Keratinocyte (primary cell): Measurements from ENCODE around the gene SLC12A8. TPM values are rescaled to one million over a fixed set of nuclear protein-coding genes. Genes with fewer than 3 reads are reported as not detected.

Source experiments
- DNase-seq: peaks from one replicate; pipeline ENCODE4 v3.0.0-alpha.2; 2011; ENCODE audit warnings: low read depth, missing footprints, low spot score
- FAIRE-seq: peaks from 2 replicates; lab custom pipeline; 2011; peaks lifted over from hg19 to GRCh38; lab: Jason Lieb, UNC
- H2AFZ ChIP-seq: 2 replicates; pipeline ENCODE4 v1.6.0; 2012; ENCODE audit warnings: low read length, control low read depth, inconsistent platforms; ENCODE audit not compliant: control insufficient read depth
- H3K27ac ChIP-seq: 2 replicates; pipeline ENCODE4 v1.5.1; 2011; ENCODE audit warnings: low read length; ENCODE audit not compliant: control insufficient read depth, insufficient read depth
- H3K27me3 ChIP-seq: 3 replicates; pipeline ENCODE4 v1.6.0; 2011; ENCODE audit warnings: low read length; ENCODE audit not compliant: control insufficient read depth, insufficient read depth; ENCODE audit errors: extremely low read depth
- H3K36me3 ChIP-seq, 2 experiments: 2 replicates in 1 of 2; 3 replicates in 1 of 2; pipeline ENCODE4 v1.5.1; 2011; ENCODE audit warnings: low read length in 2 of 2, mild to moderate bottlenecking in 1 of 2; ENCODE audit not compliant: control insufficient read depth in 2 of 2, insufficient read depth in 2 of 2; ENCODE audit errors: extremely low read depth in 1 of 2
- H3K4me1 ChIP-seq: 3 replicates; pipeline ENCODE4 v1.5.1; 2011; ENCODE audit warnings: low read length; ENCODE audit not compliant: control insufficient read depth, insufficient read depth; ENCODE audit errors: extremely low read depth
- H3K4me2 ChIP-seq: 3 replicates; pipeline ENCODE4 v1.6.0; 2011; ENCODE audit warnings: low read depth, low read length; ENCODE audit not compliant: control insufficient read depth, insufficient read depth; ENCODE audit errors: extremely low read depth
- H3K4me3 ChIP-seq, 3 experiments: fragments of 200-600 bp in 1 of 3; sonication (generic) in 1 of 3; 2 replicates in 2 of 3; 3 replicates in 1 of 3; pipeline ENCODE4 v1.5.1; 2011 to 2016; ENCODE audit warnings: low read length in 3 of 3, mild to moderate bottlenecking in 3 of 3, control low read depth in 2 of 3, inconsistent platforms in 1 of 3, low read depth in 1 of 3, mixed read lengths in 1 of 3, mixed run types in 1 of 3, moderate library complexity in 1 of 3; ENCODE audit not compliant: control insufficient read depth in 2 of 3, insufficient read depth in 2 of 3; ENCODE audit errors: extremely low read depth in 1 of 3
- H3K79me2 ChIP-seq: 2 replicates; pipeline ENCODE4 v1.6.0; 2012; ENCODE audit warnings: low read length; ENCODE audit not compliant: control insufficient read depth, insufficient read depth
- H3K9ac ChIP-seq: 3 replicates; pipeline ENCODE4 v1.6.0; 2011; ENCODE audit warnings: low read length; ENCODE audit not compliant: control insufficient read depth, insufficient read depth; ENCODE audit errors: extremely low read depth
- H3K9me1 ChIP-seq: 3 replicates; pipeline ENCODE4 v1.6.0; 2011; ENCODE audit warnings: low read length; ENCODE audit not compliant: control insufficient read depth, insufficient read depth; ENCODE audit errors: extremely low read depth
- H3K9me3 ChIP-seq: 2 replicates; pipeline ENCODE4 v1.5.1; 2012; ENCODE audit warnings: low read depth, low read length; ENCODE audit not compliant: control insufficient read depth
- H4K20me1 ChIP-seq: 3 replicates; pipeline ENCODE4 v1.6.0; 2011; ENCODE audit warnings: low read length; ENCODE audit not compliant: control insufficient read depth, insufficient read depth; ENCODE audit errors: extremely low read depth
- EZH2 ChIP-seq: IDR thresholded peaks from one replicate; pipeline ENCODE4 v1.6.1; 2012; ENCODE audit warnings: inconsistent platforms, mild to moderate bottlenecking, low read length, moderate library complexity
- dilution Hi-C: fragments of 300-500 bp; cut with MboI; formaldehyde crosslinking; loops from one replicate; pipeline ENCODE4 v1.7.0; 2020; ENCODE audit warnings: low sequenced_read_pairs; ENCODE audit not compliant: extremely low pct_ligation_motif_present
- polyA plus RNA-seq, 5 experiments: library from polyadenylated mRNA; depleted of rRNA in 3 of 5; stranded (reverse) in 3 of 5; stranded (forward) in 1 of 5; unstranded in 1 of 5; fragments of >200 nt; gene quantifications; 1 replicate in 1 of 5; 2 replicates in 3 of 5; 3 replicates in 1 of 5; pipeline versions ENCODE4 v1.2.1 to v1.2.3, GENCODE V29; 2011 to 2012; ENCODE audit warnings: missing spikeins in 2 of 5, low read depth in 1 of 5, low replicate concordance in 1 of 5
- TF ChIP-seq, protein P1 (sequence below), 3 experiments: IDR thresholded peaks in 1 of 3; conservative IDR thresholded peaks in 1 of 3; optimal IDR thresholded peaks in 1 of 3; 2 replicates in 2 of 3; 3 replicates in 1 of 3; pipeline versions ENCODE3 to v1.5.1; 2011; ENCODE audit warnings: low read length in 3 of 3, mild to moderate bottlenecking in 3 of 3, moderate library complexity in 2 of 3, control low read depth in 1 of 3, inconsistent platforms in 1 of 3; ENCODE audit not compliant: insufficient read depth in 2 of 3; ENCODE audit errors: extremely low read depth in 1 of 3

SLC12A8 gene
- polyA plus RNA-seq, 1 donor (not counting 4 experiments of a cell fraction or from before 2014, with no cell fraction given) = 6.9 TPM

GRCh38 chr3:125261031-125261430, 48.5 kb upstream of the SLC12A8 start:
- Histone ChIP-seq H3K79me2 (no peaks in the 10 kb centered on the region), H3K9ac (no peak overlapping the region), H3K4me3 (no peak overlapping the region), H3K36me3 (peaks cover 0 to 3% of the 10 kb centered on the region in 2 experiments), H3K4me1 (no peaks in the 10 kb centered on the region), H3K4me2 (no peak overlapping the region), H3K27me3 (no peaks in the 10 kb centered on the region), H4K20me1 (no peaks in the 10 kb centered on the region), H3K9me3 (no peaks in the 10 kb centered on the region), H2AFZ (no peak overlapping the region), H3K9me1 (no peaks in the 10 kb centered on the region), H3K27ac (no peak overlapping the region)
- TF ChIP-seq, protein P1, sequence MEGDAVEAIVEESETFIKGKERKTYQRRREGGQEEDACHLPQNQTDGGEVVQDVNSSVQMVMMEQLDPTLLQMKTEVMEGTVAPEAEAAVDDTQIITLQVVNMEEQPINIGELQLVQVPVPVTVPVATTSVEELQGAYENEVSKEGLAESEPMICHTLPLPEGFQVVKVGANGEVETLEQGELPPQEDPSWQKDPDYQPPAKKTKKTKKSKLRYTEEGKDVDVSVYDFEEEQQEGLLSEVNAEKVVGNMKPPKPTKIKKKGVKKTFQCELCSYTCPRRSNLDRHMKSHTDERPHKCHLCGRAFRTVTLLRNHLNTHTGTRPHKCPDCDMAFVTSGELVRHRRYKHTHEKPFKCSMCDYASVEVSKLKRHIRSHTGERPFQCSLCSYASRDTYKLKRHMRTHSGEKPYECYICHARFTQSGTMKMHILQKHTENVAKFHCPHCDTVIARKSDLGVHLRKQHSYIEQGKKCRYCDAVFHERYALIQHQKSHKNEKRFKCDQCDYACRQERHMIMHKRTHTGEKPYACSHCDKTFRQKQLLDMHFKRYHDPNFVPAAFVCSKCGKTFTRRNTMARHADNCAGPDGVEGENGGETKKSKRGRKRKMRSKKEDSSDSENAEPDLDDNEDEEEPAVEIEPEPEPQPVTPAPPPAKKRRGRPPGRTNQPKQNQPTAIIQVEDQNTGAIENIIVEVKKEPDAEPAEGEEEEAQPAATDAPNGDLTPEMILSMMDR (optimal IDR thresholded peaks at IDR 0.05 in 1 of 3, IDR thresholded peaks at IDR 0.05 in 1 of 3, conservative IDR thresholded peaks at IDR 0.05 in 1 of 3; ENCODE audit: extremely low read depth in 1 of 3, insufficient read depth in 2 of 3, low read length in 3 of 3) = no peak
- no peak for TF ChIP-seq EZH2
- FAIRE-seq (no peak), DNase-seq (no peak)
- dilution Hi-C loops = no loop called here

DNA sequence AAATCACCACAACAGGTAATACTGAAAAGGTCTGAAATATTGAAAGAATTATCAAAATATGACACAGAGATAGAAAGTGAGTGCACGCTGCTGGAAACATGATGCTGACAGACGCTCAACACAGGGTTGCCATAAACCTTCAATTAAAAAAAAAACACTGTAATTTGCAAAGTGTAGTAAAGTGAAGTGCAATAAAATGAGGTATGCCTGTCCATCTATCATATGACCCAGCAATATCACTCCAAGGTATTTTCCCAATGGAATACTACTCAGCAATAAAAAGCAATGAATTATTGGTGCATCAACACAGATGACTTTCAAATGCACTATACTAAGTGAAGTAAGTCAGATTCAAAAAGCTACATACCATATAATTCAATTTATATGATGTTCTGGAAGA, 47.6 kb upstream of the SLC12A8 start:
- no peak for TF ChIP-seq EZH2
- TF ChIP-seq, protein P1 (optimal IDR thresholded peaks at IDR 0.05 in 1 of 3, IDR thresholded peaks at IDR 0.05 in 1 of 3, conservative IDR thresholded peaks at IDR 0.05 in 1 of 3; ENCODE audit: extremely low read depth in 1 of 3, insufficient read depth in 2 of 3, low read length in 3 of 3) = no peak
- no peak overlapping the region for H3K4me3 ChIP-seq
- no peaks in the 10 kb centered on the region for H3K4me1 ChIP-seq
- no peaks in the 10 kb centered on the region for H3K27me3 ChIP-seq
- no peak overlapping the region for H3K27ac ChIP-seq
- H3K9ac ChIP-seq = no peak overlapping the region
- H3K36me3 ChIP-seq = peaks cover 0 to 3% of the 10 kb centered on the region in 2 experiments
- peak; percentile 26 for FAIRE-seq
- no peaks in the 10 kb centered on the region for H3K9me1 ChIP-seq
- dilution Hi-C loops = no loop called here
- no peaks in the 10 kb centered on the region for H3K9me3 ChIP-seq
- no peak overlapping the region for H2AFZ ChIP-seq
- H4K20me1 ChIP-seq = no peaks in the 10 kb centered on the region
- no peak for DNase-seq
- no peak overlapping the region for H3K4me2 ChIP-seq
- H3K79me2 ChIP-seq = no peaks in the 10 kb centered on the region
